HepG2 (cell line): ENCODE measurements around the gene YIPF1. TPM values are rescaled to one million over a fixed set of nuclear protein-coding genes. Genes with fewer than 3 reads are reported as not detected.
A peak's percentile ranks its signal among the peaks of the same experiment; 100 is the strongest.

ENCODE experiments used
- ARNT ChIP-seq: fragments of 450-650 bp; IDR thresholded peaks from 2 replicates; pipeline ENCODE4 v1.6.1; 2017
- FOXO4 ChIP-seq: sonication (generic); formaldehyde crosslinking; conservative IDR thresholded peaks from 2 replicates; pipeline ENCODE4 v1.8.1; 2023; ENCODE audit warnings: missing genetic modification reagents
- HDAC1 ChIP-seq: sonication (generic); formaldehyde crosslinking; IDR thresholded peaks from 2 replicates; pipeline ENCODE4 v1.5.1; 2020; ENCODE audit warnings: mild to moderate bottlenecking, missing genetic modification reagents
- HNF4A ChIP-seq: sonication (generic); formaldehyde crosslinking; IDR thresholded peaks from 2 replicates; pipeline ENCODE4 v1.4.0; 2020; ENCODE audit warnings: missing genetic modification reagents
- PREB ChIP-seq: sonication (generic); formaldehyde crosslinking; IDR thresholded peaks from 2 replicates; pipeline ENCODE4 v1.4.0; 2020; ENCODE audit warnings: missing genetic modification reagents
- RXRB ChIP-seq: IDR thresholded peaks from 2 replicates; pipeline ENCODE4 v1.6.1; 2016; ENCODE audit warnings: borderline replicate concordance, missing genetic modification reagents, missing compliant biosample characterization
- ZNF121 ChIP-seq: sonication (generic); formaldehyde crosslinking; IDR thresholded peaks from 2 replicates; pipeline ENCODE4 v1.5.0; 2020; ENCODE audit warnings: mild to moderate bottlenecking, missing genetic modification reagents
- ZNF20 ChIP-seq: sonication (generic); formaldehyde crosslinking; IDR thresholded peaks from 2 replicates; pipeline ENCODE4 v1.4.0; 2020; ENCODE audit warnings: mild to moderate bottlenecking, moderate library complexity, missing genetic modification reagents
- ZNF530 ChIP-seq: sonication (generic); formaldehyde crosslinking; IDR thresholded peaks from 2 replicates; pipeline ENCODE4 v1.5.0; 2020; ENCODE audit warnings: low read depth, mild to moderate bottlenecking, missing genetic modification reagents
- ZNF598 ChIP-seq: sonication (generic); formaldehyde crosslinking; IDR thresholded peaks from 2 replicates; pipeline ENCODE4 v1.5.1; 2020; ENCODE audit warnings: mild to moderate bottlenecking, missing genetic modification reagents, borderline replicate concordance
- ZNF766 ChIP-seq: sonication (generic); formaldehyde crosslinking; IDR thresholded peaks from 2 replicates; pipeline ENCODE4 v1.5.0; 2020; ENCODE audit warnings: missing genetic modification reagents, borderline replicate concordance
- ZNF781 ChIP-seq: sonication (generic); formaldehyde crosslinking; IDR thresholded peaks from 2 replicates; pipeline ENCODE4 v1.5.1; 2020; ENCODE audit warnings: borderline replicate concordance, mild to moderate bottlenecking, missing genetic modification reagents; ENCODE audit errors: not compliant biosample characterization
- polyA plus RNA-seq, 8 experiments: library from polyadenylated mRNA; depleted of rRNA in 3 of 8; stranded (reverse) in 7 of 8; unstranded in 1 of 8; fragments of >200 nt; fragmentation: Illumina TruSeq in 4 of 8; extraction: Trizol in 4 of 8; gene quantifications; 2 replicates each; pipeline versions ENCODE4 v1.2.1 to v1.2.3, GENCODE V29; 2011 to 2016; ENCODE audit warnings: low read depth in 4 of 8, missing spikeins in 1 of 8, mixed read lengths in 1 of 8; ENCODE audit not compliant: insufficient read depth in 1 of 8
- total RNA-seq, 5 experiments: library from RNA; depleted of rRNA; stranded (reverse); fragments of >200 nt; fragmentation: Illumina TruSeq; extraction: Trizol; gene quantifications; 2 replicates each; pipeline ENCODE4 v1.2.3, GENCODE V29; 2016; ENCODE audit warnings: low read depth in 1 of 5
- TF ChIP-seq, protein P1 (sequence below): sonication (generic); formaldehyde crosslinking; IDR thresholded peaks from 2 replicates; pipeline ENCODE4 v1.4.0; 2020; ENCODE audit warnings: missing genetic modification reagents
- TF ChIP-seq, protein P2 (sequence below): sonication (generic); formaldehyde crosslinking; IDR thresholded peaks from 2 replicates; pipeline ENCODE4 v1.4.0; 2020; ENCODE audit warnings: mild to moderate bottlenecking, low read depth, missing genetic modification reagents
- TF ChIP-seq, protein P3 (sequence below): sonication (generic); formaldehyde crosslinking; IDR thresholded peaks from 2 replicates; pipeline ENCODE4 v1.4.0; 2020; ENCODE audit warnings: missing genetic modification reagents, borderline replicate concordance
- TF ChIP-seq, protein P4 (sequence below): sonication (generic); formaldehyde crosslinking; IDR thresholded peaks from 2 replicates; pipeline ENCODE4 v1.8.0; 2022; ENCODE audit warnings: mild to moderate bottlenecking, missing genetic modification reagents; ENCODE audit not compliant: insufficient replicate concordance
- TF ChIP-seq, protein P5 (sequence below): sonication (generic); formaldehyde crosslinking; IDR thresholded peaks from 2 replicates; pipeline ENCODE4 v1.5.0; 2020; ENCODE audit warnings: missing genetic modification reagents

YIPF1 gene
- total and polyA plus RNA-seq, 2 of the 13 experiments (the other 11 are each of a cell fraction or from before 2014, with no cell fraction given) = 21.1 to 31.9 TPM

- TF ChIP-seq, protein P1, sequence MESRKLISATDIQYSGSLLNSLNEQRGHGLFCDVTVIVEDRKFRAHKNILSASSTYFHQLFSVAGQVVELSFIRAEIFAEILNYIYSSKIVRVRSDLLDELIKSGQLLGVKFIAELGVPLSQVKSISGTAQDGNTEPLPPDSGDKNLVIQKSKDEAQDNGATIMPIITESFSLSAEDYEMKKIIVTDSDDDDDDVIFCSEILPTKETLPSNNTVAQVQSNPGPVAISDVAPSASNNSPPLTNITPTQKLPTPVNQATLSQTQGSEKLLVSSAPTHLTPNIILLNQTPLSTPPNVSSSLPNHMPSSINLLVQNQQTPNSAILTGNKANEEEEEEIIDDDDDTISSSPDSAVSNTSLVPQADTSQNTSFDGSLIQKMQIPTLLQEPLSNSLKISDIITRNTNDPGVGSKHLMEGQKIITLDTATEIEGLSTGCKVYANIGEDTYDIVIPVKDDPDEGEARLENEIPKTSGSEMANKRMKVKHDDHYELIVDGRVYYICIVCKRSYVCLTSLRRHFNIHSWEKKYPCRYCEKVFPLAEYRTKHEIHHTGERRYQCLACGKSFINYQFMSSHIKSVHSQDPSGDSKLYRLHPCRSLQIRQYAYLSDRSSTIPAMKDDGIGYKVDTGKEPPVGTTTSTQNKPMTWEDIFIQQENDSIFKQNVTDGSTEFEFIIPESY = no peak
- TF ChIP-seq ZNF530 (CRISPR knock-in tag) (no peak), ARNT (no peak), RXRB (peak; percentile 30; the same call in 1 of the 2 replicates), HDAC1 (CRISPR knock-in tag) (peak; percentile 24; the same call in 1 of the 2 replicates), ZNF121 (CRISPR knock-in tag) (no peak), ZNF598 (no peak), FOXO4 (CRISPR knock-in tag) (no peak), PREB (no peak), ZNF781 (CRISPR knock-in tag) (no peak), HNF4A (CRISPR knock-in tag) (peak; percentile 43; the same call in 1 of the 2 replicates), ZNF20 (CRISPR knock-in tag) (no peak), ZNF766 (CRISPR knock-in tag) (no peak)
- TF ChIP-seq, protein P2, sequence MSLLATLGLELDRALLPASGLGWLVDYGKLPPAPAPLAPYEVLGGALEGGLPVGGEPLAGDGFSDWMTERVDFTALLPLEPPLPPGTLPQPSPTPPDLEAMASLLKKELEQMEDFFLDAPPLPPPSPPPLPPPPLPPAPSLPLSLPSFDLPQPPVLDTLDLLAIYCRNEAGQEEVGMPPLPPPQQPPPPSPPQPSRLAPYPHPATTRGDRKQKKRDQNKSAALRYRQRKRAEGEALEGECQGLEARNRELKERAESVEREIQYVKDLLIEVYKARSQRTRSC (CRISPR knock-in tag) = no peak
- TF ChIP-seq, protein P3, sequence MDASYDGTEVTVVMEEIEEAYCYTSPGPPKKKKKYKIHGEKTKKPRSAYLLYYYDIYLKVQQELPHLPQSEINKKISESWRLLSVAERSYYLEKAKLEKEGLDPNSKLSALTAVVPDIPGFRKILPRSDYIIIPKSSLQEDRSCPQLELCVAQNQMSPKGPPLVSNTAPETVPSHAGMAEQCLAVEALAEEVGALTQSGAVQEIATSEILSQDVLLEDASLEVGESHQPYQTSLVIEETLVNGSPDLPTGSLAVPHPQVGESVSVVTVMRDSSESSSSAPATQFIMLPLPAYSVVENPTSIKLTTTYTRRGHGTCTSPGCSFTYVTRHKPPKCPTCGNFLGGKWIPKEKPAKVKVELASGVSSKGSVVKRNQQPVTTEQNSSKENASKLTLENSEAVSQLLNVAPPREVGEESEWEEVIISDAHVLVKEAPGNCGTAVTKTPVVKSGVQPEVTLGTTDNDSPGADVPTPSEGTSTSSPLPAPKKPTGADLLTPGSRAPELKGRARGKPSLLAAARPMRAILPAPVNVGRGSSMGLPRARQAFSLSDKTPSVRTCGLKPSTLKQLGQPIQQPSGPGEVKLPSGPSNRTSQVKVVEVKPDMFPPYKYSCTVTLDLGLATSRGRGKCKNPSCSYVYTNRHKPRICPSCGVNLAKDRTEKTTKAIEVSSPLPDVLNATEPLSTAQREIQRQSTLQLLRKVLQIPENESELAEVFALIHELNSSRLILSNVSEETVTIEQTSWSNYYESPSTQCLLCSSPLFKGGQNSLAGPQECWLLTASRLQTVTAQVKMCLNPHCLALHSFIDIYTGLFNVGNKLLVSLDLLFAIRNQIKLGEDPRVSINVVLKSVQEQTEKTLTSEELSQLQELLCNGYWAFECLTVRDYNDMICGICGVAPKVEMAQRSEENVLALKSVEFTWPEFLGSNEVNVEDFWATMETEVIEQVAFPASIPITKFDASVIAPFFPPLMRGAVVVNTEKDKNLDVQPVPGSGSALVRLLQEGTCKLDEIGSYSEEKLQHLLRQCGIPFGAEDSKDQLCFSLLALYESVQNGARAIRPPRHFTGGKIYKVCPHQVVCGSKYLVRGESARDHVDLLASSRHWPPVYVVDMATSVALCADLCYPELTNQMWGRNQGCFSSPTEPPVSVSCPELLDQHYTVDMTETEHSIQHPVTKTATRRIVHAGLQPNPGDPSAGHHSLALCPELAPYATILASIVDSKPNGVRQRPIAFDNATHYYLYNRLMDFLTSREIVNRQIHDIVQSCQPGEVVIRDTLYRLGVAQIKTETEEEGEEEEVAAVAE (CRISPR knock-in tag) = no peak
- TF ChIP-seq, protein P4, sequence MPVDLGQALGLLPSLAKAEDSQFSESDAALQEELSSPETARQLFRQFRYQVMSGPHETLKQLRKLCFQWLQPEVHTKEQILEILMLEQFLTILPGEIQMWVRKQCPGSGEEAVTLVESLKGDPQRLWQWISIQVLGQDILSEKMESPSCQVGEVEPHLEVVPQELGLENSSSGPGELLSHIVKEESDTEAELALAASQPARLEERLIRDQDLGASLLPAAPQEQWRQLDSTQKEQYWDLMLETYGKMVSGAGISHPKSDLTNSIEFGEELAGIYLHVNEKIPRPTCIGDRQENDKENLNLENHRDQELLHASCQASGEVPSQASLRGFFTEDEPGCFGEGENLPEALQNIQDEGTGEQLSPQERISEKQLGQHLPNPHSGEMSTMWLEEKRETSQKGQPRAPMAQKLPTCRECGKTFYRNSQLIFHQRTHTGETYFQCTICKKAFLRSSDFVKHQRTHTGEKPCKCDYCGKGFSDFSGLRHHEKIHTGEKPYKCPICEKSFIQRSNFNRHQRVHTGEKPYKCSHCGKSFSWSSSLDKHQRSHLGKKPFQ (CRISPR knock-in tag) = no peak
- TF ChIP-seq, protein P5, sequence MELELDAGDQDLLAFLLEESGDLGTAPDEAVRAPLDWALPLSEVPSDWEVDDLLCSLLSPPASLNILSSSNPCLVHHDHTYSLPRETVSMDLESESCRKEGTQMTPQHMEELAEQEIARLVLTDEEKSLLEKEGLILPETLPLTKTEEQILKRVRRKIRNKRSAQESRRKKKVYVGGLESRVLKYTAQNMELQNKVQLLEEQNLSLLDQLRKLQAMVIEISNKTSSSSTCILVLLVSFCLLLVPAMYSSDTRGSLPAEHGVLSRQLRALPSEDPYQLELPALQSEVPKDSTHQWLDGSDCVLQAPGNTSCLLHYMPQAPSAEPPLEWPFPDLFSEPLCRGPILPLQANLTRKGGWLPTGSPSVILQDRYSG = no peak
Observed at GRCh38 chr1:53909946-53910345, 20.3 kb upstream of the YIPF1 start (continued).
